Transverse colon (tissue), 4 donors: Measurements from ENCODE around the gene CFHR1.

Experiments used
- CTCF ChIP-seq, 5 experiments: fragments of 200-600 bp in 3 of 5; fragments of 450-650 bp in 2 of 5; sonication (generic) in 3 of 5; IDR thresholded peaks; 1 replicate in 2 of 5; 2 replicates in 3 of 5; pipeline ENCODE4 v1.5.1; 2016 to 2017; ENCODE audit warnings: antibody characterized with exemption in 5 of 5, inconsistent platforms in 3 of 5, mild to moderate bottlenecking in 2 of 5, moderate library complexity in 1 of 5
- POLR2A ChIP-seq: fragments of 450-650 bp; IDR thresholded peaks from one replicate; pipeline ENCODE4 v1.6.1; 2016; ENCODE audit warnings: antibody characterized with exemption, mild to moderate bottlenecking, moderate library complexity
- POLR2AphosphoS5 ChIP-seq, 3 donors: sonication (generic); formaldehyde crosslinking; IDR thresholded peaks; one replicate each; pipeline ENCODE4 v1.6.1; 2016; ENCODE audit warnings: antibody characterized with exemption in 3 of 3

- TF ChIP-seq POLR2A (no peak), POLR2AphosphoS5 (IDR thresholded peaks at IDR 0.05) (no peak), CTCF (IDR thresholded peaks at IDR 0.05) (no peak)
Observed at GRCh38 chr1:196773713-196774112, 45.8 kb upstream of the CFHR1 start.
